HEK293 (cell line): ENCODE measurements around the gene AMZ1.

Experiments used
- CTCF ChIP-seq: fragments of 450-650 bp; formaldehyde crosslinking; IDR thresholded peaks from 2 replicates; pipeline ENCODE4 v1.5.1; 2016; ENCODE audit warnings: missing biosample characterization, missing genetic modification characterization
- PBX3 ChIP-seq: sonication (generic); formaldehyde crosslinking; IDR thresholded peaks from 2 replicates; pipeline ENCODE4 v1.8.1; 2022; ENCODE audit warnings: mild to moderate bottlenecking, moderate library complexity, missing genetic modification reagents
- PRDM4 ChIP-seq: fragments of 450-650 bp; formaldehyde crosslinking; IDR thresholded peaks from 2 replicates; pipeline ENCODE4 v1.5.1; 2017; ENCODE audit warnings: missing biosample characterization, missing genetic modification characterization
- SP3 ChIP-seq: fragments of 450-650 bp; formaldehyde crosslinking; IDR thresholded peaks from 2 replicates; pipeline ENCODE4 v1.5.1; 2016; ENCODE audit warnings: missing biosample characterization, missing genetic modification characterization
- YY1 ChIP-seq: fragments of 450-650 bp; formaldehyde crosslinking; IDR thresholded peaks from 2 replicates; pipeline ENCODE4 v1.5.1; 2018; ENCODE audit warnings: missing biosample characterization, missing genetic modification characterization
- ZBTB10 ChIP-seq: fragments of 450-650 bp; formaldehyde crosslinking; IDR thresholded peaks from 2 replicates; pipeline ENCODE4 v1.5.1; 2016; ENCODE audit warnings: missing biosample characterization, missing genetic modification characterization
- ZNF112 ChIP-seq: fragments of 450-650 bp; formaldehyde crosslinking; IDR thresholded peaks from 2 replicates; pipeline ENCODE4 v1.5.0; 2017; ENCODE audit warnings: missing biosample characterization, missing genetic modification characterization
- ZNF121 ChIP-seq: fragments of 450-650 bp; formaldehyde crosslinking; IDR thresholded peaks from 2 replicates; pipeline ENCODE4 v1.5.1; 2016; ENCODE audit warnings: missing biosample characterization, missing genetic modification characterization
- ZNF24 ChIP-seq: fragments of 450-650 bp; formaldehyde crosslinking; IDR thresholded peaks from 2 replicates; pipeline ENCODE4 v1.5.1; 2016; ENCODE audit warnings: missing biosample characterization, missing genetic modification characterization
- ZNF510 ChIP-seq: fragments of 450-650 bp; formaldehyde crosslinking; IDR thresholded peaks from 2 replicates; pipeline ENCODE4 v1.5.1; 2018; ENCODE audit warnings: mild to moderate bottlenecking, missing genetic modification characterization, missing biosample characterization; ENCODE audit not compliant: insufficient replicate concordance
- ZNF639 ChIP-seq: fragments of 450-650 bp; formaldehyde crosslinking; IDR thresholded peaks from 2 replicates; pipeline ENCODE4 v1.5.1; 2016; ENCODE audit warnings: missing biosample characterization, missing genetic modification characterization
- ZSCAN4 ChIP-seq: fragments of 450-650 bp; formaldehyde crosslinking; IDR thresholded peaks from 2 replicates; pipeline ENCODE4 v1.5.1; 2017; ENCODE audit warnings: missing biosample characterization, missing genetic modification characterization

- no peak for TF ChIP-seq YY1 (tag by site-specific recombination)
- no peak for TF ChIP-seq ZNF112 (tag by site-specific recombination)
- TF ChIP-seq ZNF121 (tag by site-specific recombination) = no peak
- TF ChIP-seq ZNF24 (tag by site-specific recombination) = no peak
- TF ChIP-seq CTCF (tag by site-specific recombination) = no peak
- TF ChIP-seq ZNF639 (tag by site-specific recombination) = no peak
- TF ChIP-seq PBX3 (CRISPR knock-in tag) = no peak
- no peak for TF ChIP-seq SP3
- TF ChIP-seq PRDM4 = no peak
- no peak for TF ChIP-seq ZBTB10 (tag by site-specific recombination)
- no peak for TF ChIP-seq ZNF510
- no peak for TF ChIP-seq ZSCAN4
Observed at GRCh38 chr7:2754912-2755311, 66.9 kb downstream of the AMZ1 start.
